Stomach smooth muscle (tissue), 2 donors: ENCODE results near the gene ACBD6.

Source experiments
- H3K27ac ChIP-seq: one replicate; pipeline ENCODE4 v1.7.0; 2013; ENCODE audit warnings: mild to moderate bottlenecking, low read length, inconsistent platforms
- H3K27me3 ChIP-seq, 2 donors: one replicate each; pipeline ENCODE4 v1.7.0; 2013; ENCODE audit warnings: low read length in 2 of 2; ENCODE audit not compliant: insufficient read depth in 2 of 2, control insufficient read depth in 1 of 2
- H3K36me3 ChIP-seq, 2 donors: one replicate each; pipeline ENCODE4 v1.7.0; 2013; ENCODE audit warnings: low read length in 2 of 2; ENCODE audit not compliant: control insufficient read depth in 2 of 2, insufficient read depth in 2 of 2
- H3K4me1 ChIP-seq: one replicate; pipeline ENCODE4 v1.7.0; 2013; ENCODE audit warnings: low read length; ENCODE audit not compliant: control insufficient read depth, insufficient read depth
- H3K4me3 ChIP-seq, 2 donors: one replicate each; pipeline ENCODE4 v1.7.0; 2013; ENCODE audit warnings: low read length in 2 of 2
- H3K9ac ChIP-seq, 2 donors: one replicate each; pipeline ENCODE4 v1.7.0; 2013; ENCODE audit warnings: low read length in 2 of 2, mild to moderate bottlenecking in 1 of 2
- H3K9me3 ChIP-seq, 2 donors: one replicate each; pipeline ENCODE4 v1.7.0; 2013; ENCODE audit warnings: low read length in 2 of 2; ENCODE audit not compliant: control insufficient read depth in 2 of 2
- donor health status: healthy.
- donor health status: Pancreatic carcinoma.

ACBD6 gene

DNA sequence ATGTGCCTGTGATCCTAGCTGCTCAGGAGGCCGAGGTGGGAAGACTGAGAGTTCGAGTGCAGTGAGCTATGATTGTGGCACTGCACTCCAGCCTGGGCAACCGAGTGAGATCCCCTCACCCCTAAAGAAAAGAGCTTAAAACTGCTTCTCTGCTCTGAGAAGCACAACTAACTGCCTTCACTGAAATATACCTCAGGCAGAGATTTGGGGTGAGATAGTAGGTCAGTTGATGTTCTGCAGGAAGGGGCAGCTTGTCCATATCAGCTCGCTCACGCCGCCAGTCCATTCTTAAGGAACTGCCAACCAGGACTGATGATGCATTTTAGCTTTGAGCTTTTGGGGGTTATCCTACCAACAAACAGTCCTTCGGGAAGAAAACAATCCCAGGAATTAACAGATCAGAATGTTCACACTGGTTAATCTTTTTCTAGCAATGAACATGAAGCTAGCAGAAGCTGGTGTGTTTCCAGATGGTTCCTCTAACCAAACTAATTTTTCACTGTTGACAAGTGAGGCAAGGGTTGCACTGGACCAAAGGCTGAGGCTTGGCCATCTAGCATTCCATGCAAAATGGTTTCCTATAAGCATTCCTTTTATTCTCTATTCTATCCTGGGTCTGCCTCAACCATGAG lies 240.7 kb downstream of the ACBD6 start:
- no peaks in the 10 kb centered on the region for H3K36me3 ChIP-seq
- no peaks in the 10 kb centered on the region for H3K9me3 ChIP-seq
- H3K9ac ChIP-seq, result no peak overlapping the region
- H3K27ac ChIP-seq, result no peak overlapping the region
- H3K27me3 ChIP-seq, result peaks cover 40 to 42% of the 10 kb centered on the region in 2 donors
- no peak overlapping the region for H3K4me3 ChIP-seq
- H3K4me1 ChIP-seq, result no peaks in the 10 kb centered on the region

DNA sequence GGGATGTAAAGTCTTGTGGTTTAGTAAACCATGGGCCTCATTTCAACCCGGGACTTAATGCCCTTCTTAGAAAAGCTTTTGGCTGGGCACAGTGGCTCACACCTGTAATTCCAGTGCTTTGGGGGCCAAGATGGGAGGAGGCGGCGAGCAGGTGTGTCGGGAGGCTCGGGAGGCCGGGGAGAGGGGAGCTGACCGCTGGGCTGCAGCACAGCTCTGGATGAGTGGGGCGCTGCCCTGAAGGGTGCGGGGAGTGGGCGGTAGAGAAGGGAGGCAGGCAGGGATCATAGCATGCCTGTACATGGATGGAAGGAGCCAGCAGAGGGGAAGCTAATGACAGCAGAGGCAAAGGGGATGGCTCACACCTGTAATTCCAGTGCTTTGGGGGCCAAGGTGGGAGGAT lies 241.3 kb downstream of the ACBD6 start:
- H3K27ac ChIP-seq, result no peak overlapping the region
- H3K4me3 ChIP-seq, result no peak overlapping the region
- no peaks in the 10 kb centered on the region for H3K9me3 ChIP-seq
- H3K27me3 ChIP-seq, result peaks cover 46 to 48% of the 10 kb centered on the region in 2 donors
- H3K9ac ChIP-seq, result no peak overlapping the region
- H3K36me3 ChIP-seq, result no peaks in the 10 kb centered on the region
- no peaks in the 10 kb centered on the region for H3K4me1 ChIP-seq

DNA sequence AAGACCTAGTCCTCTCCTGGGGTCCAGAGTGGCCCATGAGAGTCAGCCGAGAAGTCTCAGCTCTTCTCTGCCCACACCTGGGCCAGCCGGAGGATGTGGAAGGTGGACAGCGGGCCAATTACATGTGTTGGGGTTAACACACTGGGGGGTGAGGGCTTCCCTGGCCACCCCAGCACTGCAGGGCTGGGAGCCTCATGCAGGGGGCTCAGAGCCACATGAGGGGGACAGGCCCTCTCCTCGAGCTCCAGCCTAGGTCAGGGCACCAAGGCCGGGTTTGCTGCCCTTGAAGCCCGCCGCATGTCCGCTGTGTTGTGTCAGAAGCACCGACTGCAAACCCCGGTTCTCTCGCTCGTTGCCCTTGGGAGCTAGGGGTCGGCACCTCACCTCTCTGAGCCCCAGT lies 241.8 kb downstream of the ACBD6 start:
- Histone ChIP-seq H3K27me3 (peaks cover 50 to 53% of the 10 kb centered on the region in 2 donors), H3K4me3 (no peak overlapping the region), H3K27ac (no peak overlapping the region)

DNA sequence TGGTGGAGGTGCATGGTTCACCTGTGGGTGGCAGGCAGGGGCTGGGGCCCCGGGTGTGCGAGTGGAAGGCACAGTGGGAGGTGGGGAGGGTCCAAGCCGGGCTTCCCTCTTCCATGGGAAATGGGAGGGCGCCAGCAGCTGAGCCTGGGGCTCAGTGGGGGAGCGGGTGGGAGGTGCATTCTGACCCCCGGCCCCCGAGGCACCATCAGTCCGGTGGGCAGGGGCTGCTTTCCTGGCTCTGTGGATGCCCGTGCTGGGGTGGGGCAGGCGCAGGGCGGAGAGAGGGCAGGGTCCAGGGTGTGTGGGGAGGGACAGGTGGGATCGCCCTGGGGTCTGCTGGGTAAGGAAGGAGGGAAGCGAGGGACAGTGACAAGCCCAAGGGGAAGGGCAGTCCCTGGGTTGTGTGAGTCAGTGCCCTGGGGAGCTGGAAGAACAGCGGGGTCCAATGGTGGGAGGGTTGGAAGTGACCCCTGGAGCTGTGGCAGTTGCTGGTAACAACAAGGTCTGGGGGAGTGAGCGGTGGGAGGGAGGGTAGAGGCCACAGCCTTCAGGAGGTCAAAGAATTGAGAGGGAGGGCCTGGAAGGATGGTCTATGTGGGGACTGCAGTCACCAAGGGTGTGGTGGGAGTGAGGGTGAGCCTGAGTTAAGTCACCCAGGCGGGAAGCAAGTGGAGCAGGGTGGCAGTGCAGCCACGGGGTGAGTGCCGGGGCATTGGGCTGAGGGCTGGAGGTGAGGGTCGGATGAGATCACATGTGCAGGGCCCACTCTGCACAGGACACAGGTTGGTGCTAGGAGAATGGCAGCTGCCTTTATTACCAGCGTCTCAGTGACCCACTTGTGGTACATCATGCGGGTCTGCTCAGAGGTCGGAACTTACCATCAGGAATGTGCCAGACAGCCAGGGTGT lies 242.7 kb downstream of the ACBD6 start:
- no peaks in the 10 kb centered on the region for H3K9me3 ChIP-seq
- no peak overlapping the region for H3K27ac ChIP-seq
- no peaks in the 10 kb centered on the region for H3K4me1 ChIP-seq
- no peak overlapping the region for H3K9ac ChIP-seq
- H3K27me3 ChIP-seq, result peaks cover 55 to 60% of the 10 kb centered on the region in 2 donors
- H3K4me3 ChIP-seq, result no peak overlapping the region
- no peaks in the 10 kb centered on the region for H3K36me3 ChIP-seq

More for the DNA sequence above, 241.8 kb downstream of the ACBD6 start:
- no peaks in the 10 kb centered on the region for H3K4me1 ChIP-seq
- H3K9ac ChIP-seq, result no peak overlapping the region
- H3K9me3 ChIP-seq, result no peaks in the 10 kb centered on the region
- no peaks in the 10 kb centered on the region for H3K36me3 ChIP-seq

DNA sequence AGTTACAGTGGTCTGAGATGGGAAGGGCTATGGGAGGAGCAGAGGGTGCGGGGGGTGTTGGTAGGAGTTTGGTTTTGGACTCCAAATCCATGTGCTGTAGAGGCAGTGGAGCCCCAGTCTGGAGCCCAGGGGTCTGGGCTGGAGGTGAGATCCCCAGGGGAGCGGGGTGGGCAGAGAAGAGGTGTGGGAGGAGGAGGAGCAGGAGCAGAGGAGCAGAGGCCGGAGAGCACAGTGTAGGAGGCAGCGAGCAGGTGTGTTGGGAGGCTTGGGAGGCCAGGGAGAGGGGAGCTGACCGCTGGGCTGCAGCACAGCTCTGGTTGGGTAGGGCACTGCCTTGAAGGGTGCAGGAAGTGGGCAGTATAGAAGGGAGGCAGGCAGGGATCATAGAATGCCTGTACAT lies 243.4 kb downstream of the ACBD6 start:
- no peaks in the 10 kb centered on the region for H3K4me1 ChIP-seq
- H3K9me3 ChIP-seq, result no peaks in the 10 kb centered on the region
- no peak overlapping the region for H3K4me3 ChIP-seq
- no peak overlapping the region for H3K27ac ChIP-seq
- no peak overlapping the region for H3K9ac ChIP-seq
- H3K27me3 ChIP-seq, result peaks cover 63 to 66% of the 10 kb centered on the region in 2 donors
- H3K36me3 ChIP-seq, result no peaks in the 10 kb centered on the region

DNA sequence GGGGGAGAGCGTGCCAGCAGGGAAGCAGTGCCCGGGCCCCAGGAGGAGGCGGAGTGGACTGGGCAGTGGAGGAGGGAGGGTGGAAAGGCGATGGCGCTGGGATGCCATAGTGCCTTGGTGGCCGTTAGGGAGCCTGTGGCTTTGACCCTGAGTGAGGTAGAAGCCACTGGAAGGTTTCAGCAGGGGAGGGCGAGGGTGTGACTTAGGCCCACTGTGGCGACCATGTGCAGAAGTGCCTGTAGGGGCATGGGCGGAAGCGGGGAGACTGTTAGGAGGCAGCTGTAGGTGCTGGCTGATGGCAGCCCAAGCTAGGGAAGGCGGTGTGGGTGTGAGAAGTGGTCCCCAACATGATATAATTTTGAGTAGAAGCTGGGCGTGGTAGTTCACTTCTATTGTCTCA lies 244.1 kb downstream of the ACBD6 start:
- no peak overlapping the region for H3K27ac ChIP-seq
- no peak overlapping the region for H3K9ac ChIP-seq
- no peaks in the 10 kb centered on the region for H3K36me3 ChIP-seq
- no peak overlapping the region for H3K4me3 ChIP-seq
- H3K9me3 ChIP-seq, result no peaks in the 10 kb centered on the region
- H3K4me1 ChIP-seq, result no peaks in the 10 kb centered on the region
- peaks cover 68 to 71% of the 10 kb centered on the region in 2 donors for H3K27me3 ChIP-seq

DNA sequence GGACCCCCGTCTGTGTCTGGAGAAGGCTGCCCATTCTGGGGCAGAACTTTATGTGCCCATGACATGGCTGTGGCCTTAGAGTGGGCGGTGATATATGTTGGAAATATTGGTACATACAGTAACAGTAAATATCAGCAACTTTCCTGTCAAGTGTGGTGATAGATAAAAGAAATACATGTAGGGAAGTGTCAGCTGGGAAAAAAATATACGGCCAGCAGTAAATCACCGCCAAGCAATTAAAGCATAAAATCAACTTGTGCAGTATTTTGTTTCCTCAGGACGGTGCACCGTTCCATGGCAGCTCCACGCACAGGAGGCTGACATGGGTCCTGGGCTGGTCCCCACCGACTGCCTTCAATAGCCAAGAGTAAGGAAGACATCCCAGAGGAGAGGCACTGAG lies 244.9 kb downstream of the ACBD6 start:
- Histone ChIP-seq H3K4me3 (no peak overlapping the region), H3K9ac (no peak overlapping the region), H3K27me3 (peaks cover 65 to 66% of the 10 kb centered on the region in 2 donors), H3K9me3 (no peaks in the 10 kb centered on the region), H3K4me1 (no peaks in the 10 kb centered on the region), H3K27ac (no peak overlapping the region), H3K36me3 (no peaks in the 10 kb centered on the region)

DNA sequence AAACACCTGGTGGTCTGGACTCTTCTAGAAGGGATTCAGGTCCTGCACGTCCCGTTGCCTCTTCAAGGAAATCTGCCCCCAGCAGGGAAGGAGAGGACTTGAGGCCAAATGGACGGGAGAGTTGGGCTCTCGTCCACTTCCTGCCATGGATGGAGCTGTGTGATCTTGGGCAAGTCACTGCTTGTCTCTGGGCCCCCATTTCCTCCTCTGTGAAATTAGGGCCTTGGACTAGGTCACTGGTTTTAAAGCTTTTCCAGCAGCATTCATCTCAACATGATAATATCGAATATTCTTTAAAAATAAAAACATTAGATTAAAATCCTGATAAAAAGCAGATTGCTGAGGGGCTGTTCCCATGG lies 245.4 kb downstream of the ACBD6 start:
- Histone ChIP-seq H3K4me1 (no peaks in the 10 kb centered on the region), H3K27ac (no peak overlapping the region), H3K36me3 (no peaks in the 10 kb centered on the region), H3K4me3 (no peak overlapping the region), H3K9me3 (no peaks in the 10 kb centered on the region), H3K27me3 (peaks cover 66 to 69% of the 10 kb centered on the region in 2 donors), H3K9ac (no peak overlapping the region)

DNA sequence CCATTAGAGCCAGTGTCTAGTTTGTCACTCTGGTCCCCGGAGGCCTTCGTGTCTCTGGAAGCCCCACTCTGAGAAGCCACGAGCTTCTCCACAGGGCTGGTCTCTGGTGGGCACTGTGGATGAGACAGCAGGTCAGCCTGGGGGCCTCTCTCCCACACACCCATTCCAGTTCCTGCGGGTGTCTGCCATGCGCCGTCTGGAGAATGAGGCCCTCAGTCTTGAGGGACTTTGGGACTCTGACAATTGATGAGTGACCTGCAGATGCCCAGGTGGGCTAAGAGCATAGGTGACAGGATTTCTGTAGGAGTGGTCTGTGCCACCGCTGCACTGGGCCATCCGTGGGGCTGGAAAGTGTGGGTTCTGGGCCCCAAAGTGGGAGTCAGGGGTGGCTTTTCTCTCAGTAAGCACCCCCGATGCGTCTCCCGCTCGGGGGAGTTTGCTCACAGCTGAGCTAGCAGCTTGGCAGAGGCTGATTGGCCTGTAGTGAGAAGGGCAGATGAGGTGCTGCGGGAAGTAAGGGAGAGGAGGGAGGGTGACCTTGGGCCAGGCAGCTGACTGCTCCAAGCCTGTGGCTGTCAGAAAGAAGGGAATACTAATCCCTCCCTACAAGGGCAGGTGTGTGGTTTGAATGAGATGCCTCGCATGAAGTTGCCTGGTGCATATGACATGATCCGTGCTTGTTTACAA lies 245.9 kb downstream of the ACBD6 start:
- H3K9ac ChIP-seq, result no peak overlapping the region
- H3K4me3 ChIP-seq, result no peak overlapping the region
- H3K27ac ChIP-seq, result no peak overlapping the region
- no peaks in the 10 kb centered on the region for H3K4me1 ChIP-seq
- peaks cover 65 to 70% of the 10 kb centered on the region in 2 donors for H3K27me3 ChIP-seq
- H3K36me3 ChIP-seq, result no peaks in the 10 kb centered on the region
- H3K9me3 ChIP-seq, result no peaks in the 10 kb centered on the region

DNA sequence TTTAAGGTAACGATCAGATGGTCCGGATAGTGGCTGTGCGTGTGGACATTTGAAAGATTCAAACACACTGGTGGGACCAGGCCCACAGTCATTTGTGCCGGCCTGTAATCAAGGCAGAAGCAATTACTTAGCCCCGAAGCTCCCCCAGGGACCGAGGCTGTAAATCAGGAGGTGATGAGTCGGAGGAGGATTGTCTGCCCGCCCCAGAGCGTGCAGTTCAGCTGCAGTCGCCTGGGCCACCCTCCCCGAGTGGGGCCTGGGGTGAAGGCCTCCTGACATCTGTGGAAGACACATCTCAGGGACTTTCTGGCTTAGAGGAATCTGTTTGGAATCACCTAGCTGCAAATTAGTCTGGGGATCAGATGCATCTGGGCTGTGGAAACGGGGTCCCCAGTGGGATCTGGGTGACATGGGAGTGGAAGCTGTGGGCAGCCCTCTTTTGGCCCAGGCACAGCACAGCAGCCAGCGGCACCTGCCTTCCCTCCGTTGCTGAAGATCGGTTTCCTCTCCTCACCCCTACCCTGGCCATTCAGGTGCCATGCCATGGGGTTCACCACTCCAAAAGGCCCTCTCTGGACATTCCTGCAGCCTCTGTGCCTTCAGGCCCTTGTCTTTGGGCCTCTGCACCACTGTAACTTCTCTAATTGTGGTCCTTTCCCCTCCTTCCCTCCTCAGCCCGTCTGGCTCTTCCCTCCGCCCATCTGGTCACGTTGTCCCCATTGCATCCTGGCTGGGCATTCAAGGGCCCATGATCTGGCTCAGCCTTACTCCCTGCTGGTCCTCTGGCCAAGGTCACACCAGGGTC lies 246.6 kb downstream of the ACBD6 start:
- H3K36me3 ChIP-seq, result no peaks in the 10 kb centered on the region
- H3K9me3 ChIP-seq, result no peaks in the 10 kb centered on the region
- no peak overlapping the region for H3K27ac ChIP-seq
- no peak overlapping the region for H3K9ac ChIP-seq
- H3K4me1 ChIP-seq, result no peaks in the 10 kb centered on the region
- H3K27me3 ChIP-seq, result peaks cover 57 to 69% of the 10 kb centered on the region in 2 donors
- H3K4me3 ChIP-seq, result no peak overlapping the region
